ENCODE data around the gene KLHDC3. TPM values are rescaled to one million over a fixed set of nuclear protein-coding genes. Genes with fewer than 3 reads are reported as not detected.

The KLHDC3 gene
- total and polyA plus RNA-seq, 2 of the 13 experiments (the other 11 are each of a cell fraction or from before 2014, with no cell fraction given) = 78.3 to 91.5 TPM

DNA sequence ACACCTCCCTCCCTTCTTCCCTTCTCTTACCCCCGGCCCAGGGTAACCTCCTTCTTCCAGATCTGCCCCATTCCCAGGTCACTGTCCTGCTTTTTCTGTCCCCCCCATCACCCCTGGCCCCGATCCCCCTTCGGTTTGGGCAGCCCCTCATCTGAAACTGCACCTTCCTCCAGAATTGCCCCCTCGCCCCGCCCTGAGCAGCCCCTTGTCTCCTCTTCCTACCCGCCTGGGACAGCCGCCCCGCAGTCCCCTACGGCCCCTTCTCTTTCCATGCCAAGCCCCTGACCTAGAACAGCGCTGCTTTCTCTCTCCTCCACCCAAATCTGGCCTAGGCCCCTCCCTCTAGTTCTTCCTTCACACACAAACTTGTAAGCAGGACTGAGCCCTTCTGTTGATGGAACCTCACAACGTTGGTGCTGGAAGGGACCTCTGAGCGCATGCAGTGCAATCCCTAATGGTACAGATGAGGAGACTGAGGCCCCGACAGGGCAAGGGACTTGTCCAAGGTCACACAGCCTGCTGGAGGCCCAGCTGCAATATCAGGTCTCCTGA, 29.0 kb upstream of the KLHDC3 start (continued):
- TF ChIP-seq TFE3 (CRISPR knock-in tag; IDR thresholded peaks at IDR 0.05) (no peak), NCOA2 (CRISPR knock-in tag; IDR thresholded peaks at IDR 0.05) (no peak), NFE2L2 (IDR thresholded peaks at IDR 0.05; ENCODE audit: low read length) (no peak), HOXD1 (CRISPR knock-in tag; IDR thresholded peaks at IDR 0.05) (no peak), ZNF678 (CRISPR knock-in tag; IDR thresholded peaks at IDR 0.05) (0 out of 2 replicates have a peak, but pooled peaks have one; percentile 27), ZNF891 (CRISPR knock-in tag; IDR thresholded peaks at IDR 0.05) (no peak), BCL6 (CRISPR knock-in tag; IDR thresholded peaks at IDR 0.05) (no peak), ARNTL (CRISPR knock-in tag; IDR thresholded peaks at IDR 0.05) (0 out of 2 replicates have a peak, but pooled peaks have one; percentile 38), STAT6 (CRISPR knock-in tag; IDR thresholded peaks at IDR 0.05; ENCODE audit: borderline replicate concordance) (no peak), EP300 (IDR thresholded peaks at IDR 0.05; ENCODE audit: low read depth in 2 of 2, low read length in 2 of 2) (no peak), EP300 (CRISPR knock-in tag; IDR thresholded peaks at IDR 0.05; ENCODE audit: borderline replicate concordance) (no peak), ZNF549 (CRISPR knock-in tag; IDR thresholded peaks at IDR 0.05) (no peak), SMAD9 (CRISPR knock-in tag; IDR thresholded peaks at IDR 0.05) (no peak), ZNF543 (CRISPR knock-in tag; IDR thresholded peaks at IDR 0.05) (no peak), ADNP (CRISPR knock-in tag; IDR thresholded peaks at IDR 0.05) (peak; percentile 58; the same call in 1 of the 2 replicates)
- TF ChIP-seq, protein P1, sequence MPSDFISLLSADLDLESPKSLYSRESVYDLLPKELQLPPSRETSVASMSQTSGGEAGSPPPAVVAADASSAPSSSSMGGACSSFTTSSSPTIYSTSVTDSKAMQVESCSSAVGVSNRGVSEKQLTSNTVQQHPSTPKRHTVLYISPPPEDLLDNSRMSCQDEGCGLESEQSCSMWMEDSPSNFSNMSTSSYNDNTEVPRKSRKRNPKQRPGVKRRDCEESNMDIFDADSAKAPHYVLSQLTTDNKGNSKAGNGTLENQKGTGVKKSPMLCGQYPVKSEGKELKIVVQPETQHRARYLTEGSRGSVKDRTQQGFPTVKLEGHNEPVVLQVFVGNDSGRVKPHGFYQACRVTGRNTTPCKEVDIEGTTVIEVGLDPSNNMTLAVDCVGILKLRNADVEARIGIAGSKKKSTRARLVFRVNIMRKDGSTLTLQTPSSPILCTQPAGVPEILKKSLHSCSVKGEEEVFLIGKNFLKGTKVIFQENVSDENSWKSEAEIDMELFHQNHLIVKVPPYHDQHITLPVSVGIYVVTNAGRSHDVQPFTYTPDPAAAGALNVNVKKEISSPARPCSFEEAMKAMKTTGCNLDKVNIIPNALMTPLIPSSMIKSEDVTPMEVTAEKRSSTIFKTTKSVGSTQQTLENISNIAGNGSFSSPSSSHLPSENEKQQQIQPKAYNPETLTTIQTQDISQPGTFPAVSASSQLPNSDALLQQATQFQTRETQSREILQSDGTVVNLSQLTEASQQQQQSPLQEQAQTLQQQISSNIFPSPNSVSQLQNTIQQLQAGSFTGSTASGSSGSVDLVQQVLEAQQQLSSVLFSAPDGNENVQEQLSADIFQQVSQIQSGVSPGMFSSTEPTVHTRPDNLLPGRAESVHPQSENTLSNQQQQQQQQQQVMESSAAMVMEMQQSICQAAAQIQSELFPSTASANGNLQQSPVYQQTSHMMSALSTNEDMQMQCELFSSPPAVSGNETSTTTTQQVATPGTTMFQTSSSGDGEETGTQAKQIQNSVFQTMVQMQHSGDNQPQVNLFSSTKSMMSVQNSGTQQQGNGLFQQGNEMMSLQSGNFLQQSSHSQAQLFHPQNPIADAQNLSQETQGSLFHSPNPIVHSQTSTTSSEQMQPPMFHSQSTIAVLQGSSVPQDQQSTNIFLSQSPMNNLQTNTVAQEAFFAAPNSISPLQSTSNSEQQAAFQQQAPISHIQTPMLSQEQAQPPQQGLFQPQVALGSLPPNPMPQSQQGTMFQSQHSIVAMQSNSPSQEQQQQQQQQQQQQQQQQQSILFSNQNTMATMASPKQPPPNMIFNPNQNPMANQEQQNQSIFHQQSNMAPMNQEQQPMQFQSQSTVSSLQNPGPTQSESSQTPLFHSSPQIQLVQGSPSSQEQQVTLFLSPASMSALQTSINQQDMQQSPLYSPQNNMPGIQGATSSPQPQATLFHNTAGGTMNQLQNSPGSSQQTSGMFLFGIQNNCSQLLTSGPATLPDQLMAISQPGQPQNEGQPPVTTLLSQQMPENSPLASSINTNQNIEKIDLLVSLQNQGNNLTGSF (CRISPR knock-in tag; IDR thresholded peaks at IDR 0.05) = no peak
- TF ChIP-seq, protein P2, sequence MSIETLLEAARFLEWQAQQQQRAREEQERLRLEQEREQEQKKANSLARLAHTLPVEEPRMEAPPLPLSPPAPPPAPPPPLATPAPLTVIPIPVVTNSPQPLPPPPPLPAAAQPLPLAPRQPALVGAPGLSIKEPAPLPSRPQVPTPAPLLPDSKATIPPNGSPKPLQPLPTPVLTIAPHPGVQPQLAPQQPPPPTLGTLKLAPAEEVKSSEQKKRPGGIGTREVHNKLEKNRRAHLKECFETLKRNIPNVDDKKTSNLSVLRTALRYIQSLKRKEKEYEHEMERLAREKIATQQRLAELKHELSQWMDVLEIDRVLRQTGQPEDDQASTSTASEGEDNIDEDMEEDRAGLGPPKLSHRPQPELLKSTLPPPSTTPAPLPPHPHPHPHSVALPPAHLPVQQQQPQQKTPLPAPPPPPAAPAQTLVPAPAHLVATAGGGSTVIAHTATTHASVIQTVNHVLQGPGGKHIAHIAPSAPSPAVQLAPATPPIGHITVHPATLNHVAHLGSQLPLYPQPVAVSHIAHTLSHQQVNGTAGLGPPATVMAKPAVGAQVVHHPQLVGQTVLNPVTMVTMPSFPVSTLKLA (IDR thresholded peaks at IDR 0.05) = no peak
